ENCODE results near the gene SDK1. TPM values are rescaled to one million over a fixed set of nuclear protein-coding genes. Genes with fewer than 3 reads are reported as not detected.

The SDK1 gene
- total and polyA plus RNA-seq, 2 experiments from 2014 or later, result 2.1 to 10.0 TPM

DNA sequence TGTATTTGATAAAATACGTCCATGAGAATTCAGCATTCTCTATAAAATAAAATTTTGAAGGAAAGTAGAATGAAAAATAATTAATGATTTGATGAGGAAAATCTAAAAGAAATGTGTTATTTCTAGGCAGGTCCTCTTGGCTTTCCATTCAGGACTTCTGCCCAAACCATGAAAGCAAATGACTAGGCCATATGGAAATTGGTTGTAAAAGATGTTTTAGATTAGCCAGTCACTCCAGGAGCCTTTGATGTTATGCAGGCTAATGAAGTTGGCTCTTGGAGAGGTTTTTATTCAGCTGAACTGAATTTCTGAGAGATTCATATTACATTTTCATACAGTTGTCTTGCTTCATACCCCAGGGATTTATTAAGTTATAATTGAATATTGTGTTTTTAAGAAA, 452.8 kb downstream of the SDK1 start:
- Histone ChIP-seq H3K4me1 (ENCODE audit: insufficient read depth) (peaks cover 17% of the 10 kb centered on the region), H3K4me2 (no peak overlapping the region), H3K36me3 (ENCODE audit: insufficient read depth) (no peaks in the 10 kb centered on the region), H3K27me3 (ENCODE audit: insufficient read depth) (no peaks in the 10 kb centered on the region), H3K9me2 (ENCODE audit: insufficient read depth) (no peaks in the 10 kb centered on the region), H3K79me2 (replicated peaks; ENCODE audit: insufficient read depth) (no peaks in the 10 kb centered on the region), H3K27ac (ENCODE audit: low read depth) (no peak overlapping the region), H4K20me1 (replicated peaks; ENCODE audit: insufficient read depth) (no peaks in the 10 kb centered on the region), H2AFZ (no peak overlapping the region), H3F3A (replicated peaks; ENCODE audit: low read depth) (no peaks in the 10 kb centered on the region), H3K4me3 (no peak overlapping the region)
- TF ChIP-seq NANOG (IDR thresholded peaks at IDR 0.05; ENCODE audit: borderline replicate concordance), result no peak
- TF ChIP-seq, protein P1, sequence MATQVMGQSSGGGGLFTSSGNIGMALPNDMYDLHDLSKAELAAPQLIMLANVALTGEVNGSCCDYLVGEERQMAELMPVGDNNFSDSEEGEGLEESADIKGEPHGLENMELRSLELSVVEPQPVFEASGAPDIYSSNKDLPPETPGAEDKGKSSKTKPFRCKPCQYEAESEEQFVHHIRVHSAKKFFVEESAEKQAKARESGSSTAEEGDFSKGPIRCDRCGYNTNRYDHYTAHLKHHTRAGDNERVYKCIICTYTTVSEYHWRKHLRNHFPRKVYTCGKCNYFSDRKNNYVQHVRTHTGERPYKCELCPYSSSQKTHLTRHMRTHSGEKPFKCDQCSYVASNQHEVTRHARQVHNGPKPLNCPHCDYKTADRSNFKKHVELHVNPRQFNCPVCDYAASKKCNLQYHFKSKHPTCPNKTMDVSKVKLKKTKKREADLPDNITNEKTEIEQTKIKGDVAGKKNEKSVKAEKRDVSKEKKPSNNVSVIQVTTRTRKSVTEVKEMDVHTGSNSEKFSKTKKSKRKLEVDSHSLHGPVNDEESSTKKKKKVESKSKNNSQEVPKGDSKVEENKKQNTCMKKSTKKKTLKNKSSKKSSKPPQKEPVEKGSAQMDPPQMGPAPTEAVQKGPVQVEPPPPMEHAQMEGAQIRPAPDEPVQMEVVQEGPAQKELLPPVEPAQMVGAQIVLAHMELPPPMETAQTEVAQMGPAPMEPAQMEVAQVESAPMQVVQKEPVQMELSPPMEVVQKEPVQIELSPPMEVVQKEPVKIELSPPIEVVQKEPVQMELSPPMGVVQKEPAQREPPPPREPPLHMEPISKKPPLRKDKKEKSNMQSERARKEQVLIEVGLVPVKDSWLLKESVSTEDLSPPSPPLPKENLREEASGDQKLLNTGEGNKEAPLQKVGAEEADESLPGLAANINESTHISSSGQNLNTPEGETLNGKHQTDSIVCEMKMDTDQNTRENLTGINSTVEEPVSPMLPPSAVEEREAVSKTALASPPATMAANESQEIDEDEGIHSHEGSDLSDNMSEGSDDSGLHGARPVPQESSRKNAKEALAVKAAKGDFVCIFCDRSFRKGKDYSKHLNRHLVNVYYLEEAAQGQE (IDR thresholded peaks at IDR 0.05; ENCODE audit: unreplicated experiment), result no peak
- no peak for TF ChIP-seq ZNF462 (CRISPR knock-in tag; IDR thresholded peaks at IDR 0.05)
- TF ChIP-seq JUNB (IDR thresholded peaks at IDR 0.05; ENCODE audit: unreplicated experiment), result no peak
- TF ChIP-seq, protein P2, sequence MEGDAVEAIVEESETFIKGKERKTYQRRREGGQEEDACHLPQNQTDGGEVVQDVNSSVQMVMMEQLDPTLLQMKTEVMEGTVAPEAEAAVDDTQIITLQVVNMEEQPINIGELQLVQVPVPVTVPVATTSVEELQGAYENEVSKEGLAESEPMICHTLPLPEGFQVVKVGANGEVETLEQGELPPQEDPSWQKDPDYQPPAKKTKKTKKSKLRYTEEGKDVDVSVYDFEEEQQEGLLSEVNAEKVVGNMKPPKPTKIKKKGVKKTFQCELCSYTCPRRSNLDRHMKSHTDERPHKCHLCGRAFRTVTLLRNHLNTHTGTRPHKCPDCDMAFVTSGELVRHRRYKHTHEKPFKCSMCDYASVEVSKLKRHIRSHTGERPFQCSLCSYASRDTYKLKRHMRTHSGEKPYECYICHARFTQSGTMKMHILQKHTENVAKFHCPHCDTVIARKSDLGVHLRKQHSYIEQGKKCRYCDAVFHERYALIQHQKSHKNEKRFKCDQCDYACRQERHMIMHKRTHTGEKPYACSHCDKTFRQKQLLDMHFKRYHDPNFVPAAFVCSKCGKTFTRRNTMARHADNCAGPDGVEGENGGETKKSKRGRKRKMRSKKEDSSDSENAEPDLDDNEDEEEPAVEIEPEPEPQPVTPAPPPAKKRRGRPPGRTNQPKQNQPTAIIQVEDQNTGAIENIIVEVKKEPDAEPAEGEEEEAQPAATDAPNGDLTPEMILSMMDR (conservative IDR thresholded peaks at IDR 0.05; ENCODE audit: low read depth in 2 of 2), result no peak
- no peak for TF ChIP-seq EZH2phosphoT487 (IDR thresholded peaks at IDR 0.05; ENCODE audit: unreplicated experiment)
- TF ChIP-seq ETS1 (IDR thresholded peaks at IDR 0.05), result no peak
- TF ChIP-seq STAT1 (IDR thresholded peaks at IDR 0.05; ENCODE audit: unreplicated experiment), result no peak
- TF ChIP-seq EZH2 (IDR thresholded peaks at IDR 0.05; ENCODE audit: low read depth, unreplicated experiment), result no peak
- no peaks in the 10 kb centered on the region; the same call in none of the 3 replicates for H3K9me3 Mint-ChIP-seq
- H3K27ac Mint-ChIP-seq, result no peak overlapping the region
- H3K27me3 Mint-ChIP-seq (ENCODE audit: insufficient read depth, low read depth, poor library complexity), result peaks cover 4% of the 10 kb centered on the region
- ATAC-seq (no peak), DNase-seq (ENCODE audit: low spot score) (no peak)
- no peak overlapping the region for H3K4me3 Mint-ChIP-seq
- peaks cover 30% of the 10 kb centered on the region for H3K4me1 Mint-ChIP-seq
- H3K36me3 Mint-ChIP-seq (ENCODE audit: low read depth), result peaks cover 3% of the 10 kb centered on the region; the same call in 2 of the 3 replicates

All from GM23338 (cell line).